WERI-Rb-1 (cell line): Measurements from ENCODE around the gene CALHM4.

Experiments
- DNase-seq: peaks from one replicate; pipeline ENCODE4 v3.0.0-alpha.2; 2020
- H3K27ac ChIP-seq: fragments of 250-450 bp; sonication (Bioruptor Pico); 2 replicates; pipeline ENCODE4 v1.5.1; 2020; ENCODE audit warnings: mild to moderate bottlenecking, moderate library complexity
- H3K27me3 ChIP-seq: fragments of 250-450 bp; sonication (Bioruptor Pico); 2 replicates; pipeline ENCODE4 v1.5.1; 2021; ENCODE audit warnings: mild to moderate bottlenecking, low read depth, moderate library complexity; ENCODE audit not compliant: insufficient read depth, severe bottlenecking
- H3K36me3 ChIP-seq: fragments of 250-450 bp; sonication (Bioruptor Pico); 2 replicates; pipeline ENCODE4 v1.5.1; 2020; ENCODE audit warnings: mild to moderate bottlenecking, moderate library complexity
- H3K4me3 ChIP-seq: 2 replicates; pipeline ENCODE4 v1.5.1; 2011; ENCODE audit warnings: low read depth, mild to moderate bottlenecking, control low read depth, low read length
- H3K9me3 ChIP-seq: fragments of 250-450 bp; sonication (Bioruptor Pico); 2 replicates; pipeline ENCODE4 v1.5.1; 2021; ENCODE audit warnings: mild to moderate bottlenecking, moderate library complexity; ENCODE audit not compliant: severe bottlenecking
- CTCF ChIP-seq: IDR thresholded peaks from 2 replicates; pipeline ENCODE4 v1.5.1; 2011; ENCODE audit warnings: low read depth, mild to moderate bottlenecking, control low read depth, inconsistent platforms, low read length

The CALHM4 gene

GRCh38 chr6:116571683-116572000 lies 18.1 kb downstream of the CALHM4 start:
- DNase-seq, result no peak
- H3K36me3 ChIP-seq, result peaks cover 35% of the 10 kb centered on the region
- H3K27ac ChIP-seq, result peak overlapping the region; percentile 94
- H3K9me3 ChIP-seq, result no peaks in the 10 kb centered on the region
- peak overlapping the region; percentile 79 for H3K4me3 ChIP-seq
- no peaks in the 10 kb centered on the region for H3K27me3 ChIP-seq
- TF ChIP-seq CTCF, result no peak

GRCh38 chr6:116572162-116572561 lies 18.6 kb downstream of the CALHM4 start:
- peaks cover 39% of the 10 kb centered on the region for H3K36me3 ChIP-seq
- no peak for TF ChIP-seq CTCF
- peak overlapping the region; percentile 79 for H3K4me3 ChIP-seq
- peak overlapping the region; percentile 94 for H3K27ac ChIP-seq
- no peaks in the 10 kb centered on the region for H3K27me3 ChIP-seq
- DNase-seq, result peak; percentile 45
- no peaks in the 10 kb centered on the region for H3K9me3 ChIP-seq

- Histone ChIP-seq H3K27ac (no peak overlapping the region), H3K4me3 (no peak overlapping the region), H3K36me3 (peaks cover 66% of the 10 kb centered on the region), H3K27me3 (no peaks in the 10 kb centered on the region), H3K9me3 (no peaks in the 10 kb centered on the region)
- no peak for DNase-seq
- TF ChIP-seq CTCF, result no peak
Observed at GRCh38 chr6:116575227-116575626, 21.7 kb downstream of the CALHM4 start.

- Histone ChIP-seq H3K4me3 (no peak overlapping the region), H3K9me3 (no peaks in the 10 kb centered on the region), H3K27me3 (no peaks in the 10 kb centered on the region), H3K27ac (no peak overlapping the region), H3K36me3 (peaks cover 73% of the 10 kb centered on the region)
- no peak for DNase-seq
- TF ChIP-seq CTCF, result no peak
Observed at GRCh38 chr6:116577486-116577885, 23.9 kb downstream of the CALHM4 start.

- no peaks in the 10 kb centered on the region for H3K9me3 ChIP-seq
- H3K27ac ChIP-seq, result no peak overlapping the region
- TF ChIP-seq CTCF, result no peak
- H3K36me3 ChIP-seq, result peaks cover 72% of the 10 kb centered on the region
- no peak overlapping the region for H3K4me3 ChIP-seq
- H3K27me3 ChIP-seq, result no peaks in the 10 kb centered on the region
- no peak for DNase-seq
Observed at GRCh38 chr6:116578335-116578734, 24.8 kb downstream of the CALHM4 start.

- H3K27me3 ChIP-seq, result no peaks in the 10 kb centered on the region
- peaks cover 72% of the 10 kb centered on the region for H3K36me3 ChIP-seq
- H3K27ac ChIP-seq, result no peak overlapping the region
- TF ChIP-seq CTCF, result no peak
- H3K4me3 ChIP-seq, result no peak overlapping the region
- H3K9me3 ChIP-seq, result no peaks in the 10 kb centered on the region
- DNase-seq, result no peak
Observed at GRCh38 chr6:116579143-116579542, 25.6 kb downstream of the CALHM4 start.
